ENCODE data around the gene IL4R. TPM values are rescaled to one million over a fixed set of nuclear protein-coding genes. Genes with fewer than 3 reads are reported as not detected.

IL4R gene
- total RNA-seq: 93.0 and 127 TPM in 2 replicates

DNA sequence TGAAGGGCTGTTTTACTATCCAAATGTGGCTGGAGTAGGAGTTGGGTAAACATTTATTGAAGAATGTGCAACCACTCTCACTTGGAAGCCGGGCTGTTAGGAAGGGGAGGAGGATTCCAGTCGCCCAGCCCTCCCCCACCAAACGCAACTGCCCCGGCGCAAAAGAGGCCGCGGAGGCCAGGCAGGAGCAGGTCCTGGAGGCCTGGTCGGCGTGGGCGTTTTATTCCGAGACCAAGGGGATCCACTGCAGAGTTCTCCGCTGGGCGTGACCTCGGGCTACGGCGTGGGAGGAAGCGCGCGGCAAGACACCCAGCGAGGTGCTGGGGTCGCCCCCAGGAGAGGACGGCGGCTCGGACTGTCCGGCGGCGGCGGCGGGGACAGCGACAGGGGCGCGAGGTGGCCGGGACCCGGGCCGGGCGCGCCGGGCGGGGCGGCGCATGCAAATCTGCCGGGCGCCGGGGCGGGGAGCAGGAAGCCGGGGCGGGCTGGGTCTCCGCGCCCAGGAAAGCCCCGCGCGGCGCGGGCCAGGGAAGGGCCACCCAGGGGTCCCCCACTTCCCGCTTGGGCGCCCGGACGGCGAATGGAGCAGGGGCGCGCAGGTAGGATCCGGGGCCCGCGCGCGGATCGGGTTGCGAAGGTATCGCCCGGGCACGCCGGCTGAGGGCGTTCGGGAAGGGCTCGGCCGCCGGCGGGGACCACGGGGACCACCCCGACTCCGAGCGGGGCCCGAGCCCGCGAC, at the start of gene IL4R:
Gene IL4R, plus strand, starts transcription at position 553 of the 739 bp plus-strand sequence. CDS start 26,230 bp downstream, outside the sequence.

GRCh38 chr16:27268376-27269299, 45.1 kb upstream of the IL4R start, which contains the start of gene NSMCE1:
Gene NSMCE1, minus strand, starts transcription at chr16:27268772. Its CDS starts 11,202 bp downstream, at chr16:27257570.

GRCh38 chr16:27401768-27402568, 88.2 kb downstream of the IL4R start, which contains the start of gene IL21R:
Gene IL21R, plus strand, starts transcription at chr16:27402174. Its CDS starts 27,898 bp downstream, at chr16:27430072.

Other genes with a start within 250 kb of the IL4R start
- not detected in 2 replicates for gene C16orf82, start 247.0 kb upstream of the IL4R start, total RNA-seq
- 1.7 and 2.3 TPM in 2 replicates for gene KDM8, start 110.4 kb upstream of the IL4R start, total RNA-seq
- gene NSMCE1, start 45.2 kb upstream of the IL4R start, total RNA-seq: 95.5 and 121 TPM in 2 replicates
- 0.19 TPM in 1 of 2 replicates, not detected in the other for gene IL21R, start 88.2 kb downstream of the IL4R start, total RNA-seq
- 59.5 and 61.4 TPM in 2 replicates for gene GTF3C1, start 235.9 kb downstream of the IL4R start, total RNA-seq
- gene KATNIP, start 236.2 kb downstream of the IL4R start, total RNA-seq: 7.2 and 8.3 TPM in 2 replicates

Measured in hair follicular keratinocyte (primary cell).